Measurements from ENCODE around the gene ERAL1.
"Not testable (repeated sequence)": the region's sequence is repeated elsewhere in the genome, so short reads cannot be mapped to it uniquely, and the experiment has no call there.

Gene ERAL1

DNA sequence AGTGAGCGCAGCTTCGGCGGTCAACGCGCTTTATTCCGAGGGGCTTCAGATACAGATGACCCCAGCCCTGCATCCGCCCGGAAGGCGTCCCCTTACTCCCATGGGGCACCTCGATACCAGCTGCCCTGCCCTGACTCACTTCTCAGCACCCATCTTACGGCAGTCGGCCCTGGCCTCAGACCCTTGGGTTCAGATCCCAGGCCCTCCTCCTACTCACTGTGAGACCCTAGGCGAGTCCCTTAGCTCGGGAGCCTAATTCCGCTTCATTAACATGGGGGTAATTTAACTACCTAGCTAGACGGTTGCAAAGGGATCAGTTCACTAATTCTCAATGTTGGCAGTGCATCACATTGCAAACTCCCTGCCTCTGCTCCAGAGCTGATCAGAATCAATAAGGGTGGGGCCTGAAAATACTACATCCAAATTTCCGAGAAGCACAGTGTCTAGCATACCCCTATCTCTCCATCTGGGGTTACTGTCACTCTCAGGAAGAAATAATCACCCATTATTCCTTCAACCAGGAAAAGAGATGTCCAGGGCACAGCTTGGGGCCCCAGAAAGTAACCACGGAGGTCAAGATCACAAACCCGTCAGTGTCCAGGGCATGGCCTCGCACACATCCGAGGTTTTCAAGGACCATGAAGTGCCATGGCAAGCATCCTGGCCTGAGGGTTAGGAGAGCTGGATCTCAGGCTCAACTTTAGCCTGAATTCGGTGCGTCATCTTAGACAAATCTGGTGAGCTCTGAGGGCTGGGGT, 43.1 kb downstream of the ERAL1 start:
- in situ Hi-C loops (cut with HindIII; ENCODE audit: low sequenced_read_pairs), result no loop called here

DNA sequence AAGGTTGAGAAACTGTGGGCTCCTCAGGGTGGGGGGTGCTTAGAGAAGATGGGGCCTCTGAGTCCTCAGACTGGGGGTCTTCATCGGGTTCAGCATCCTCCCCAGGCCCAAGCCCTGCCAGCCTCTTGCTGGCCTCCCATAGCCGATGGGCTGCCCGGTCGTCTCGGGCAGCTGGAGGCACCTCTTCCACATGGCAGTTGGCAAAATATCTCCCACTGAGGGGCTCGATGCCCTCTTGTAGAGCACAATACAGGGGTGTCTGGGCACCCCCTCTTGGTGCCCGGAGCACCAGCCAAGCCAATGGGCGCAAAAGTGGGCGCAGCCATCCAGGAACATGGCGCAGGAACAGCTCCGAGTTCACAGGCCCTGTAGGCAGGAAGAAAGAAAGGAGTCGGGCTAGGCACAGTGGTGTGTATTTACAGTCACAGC, 43.7 kb downstream of the ERAL1 start:
- in situ Hi-C loops (cut with HindIII; ENCODE audit: low sequenced_read_pairs), result no loop called here

DNA sequence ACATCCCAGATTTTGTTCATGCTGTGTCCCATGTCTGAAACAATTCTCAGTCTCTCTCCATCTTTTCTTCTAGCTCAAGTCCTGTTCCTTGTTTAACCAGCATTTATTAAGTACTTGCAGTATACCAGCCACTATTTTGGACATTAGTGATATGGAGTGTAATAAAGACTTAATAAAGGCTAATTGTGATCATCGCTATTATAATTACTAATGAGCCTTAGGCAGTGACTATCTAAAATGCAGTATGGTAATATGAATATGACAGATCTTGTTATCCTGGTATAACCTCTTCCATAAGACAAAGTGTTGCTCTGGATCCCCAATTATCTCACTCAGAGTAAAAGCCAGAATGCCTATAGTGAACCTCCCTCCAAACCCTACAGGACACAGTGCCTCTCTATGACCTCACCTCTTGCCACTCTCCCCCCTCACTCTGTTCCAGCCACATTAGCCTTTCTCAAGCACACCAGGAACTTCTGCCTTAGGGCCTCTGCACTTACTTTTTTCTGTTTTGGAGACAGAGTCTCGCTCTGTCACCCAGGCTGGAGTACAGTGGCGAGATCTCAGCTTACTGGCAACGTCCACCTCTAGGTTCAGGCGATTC, 44.5 kb downstream of the ERAL1 start:
- in situ Hi-C loops (cut with HindIII; ENCODE audit: low sequenced_read_pairs), result no loop called here

DNA sequence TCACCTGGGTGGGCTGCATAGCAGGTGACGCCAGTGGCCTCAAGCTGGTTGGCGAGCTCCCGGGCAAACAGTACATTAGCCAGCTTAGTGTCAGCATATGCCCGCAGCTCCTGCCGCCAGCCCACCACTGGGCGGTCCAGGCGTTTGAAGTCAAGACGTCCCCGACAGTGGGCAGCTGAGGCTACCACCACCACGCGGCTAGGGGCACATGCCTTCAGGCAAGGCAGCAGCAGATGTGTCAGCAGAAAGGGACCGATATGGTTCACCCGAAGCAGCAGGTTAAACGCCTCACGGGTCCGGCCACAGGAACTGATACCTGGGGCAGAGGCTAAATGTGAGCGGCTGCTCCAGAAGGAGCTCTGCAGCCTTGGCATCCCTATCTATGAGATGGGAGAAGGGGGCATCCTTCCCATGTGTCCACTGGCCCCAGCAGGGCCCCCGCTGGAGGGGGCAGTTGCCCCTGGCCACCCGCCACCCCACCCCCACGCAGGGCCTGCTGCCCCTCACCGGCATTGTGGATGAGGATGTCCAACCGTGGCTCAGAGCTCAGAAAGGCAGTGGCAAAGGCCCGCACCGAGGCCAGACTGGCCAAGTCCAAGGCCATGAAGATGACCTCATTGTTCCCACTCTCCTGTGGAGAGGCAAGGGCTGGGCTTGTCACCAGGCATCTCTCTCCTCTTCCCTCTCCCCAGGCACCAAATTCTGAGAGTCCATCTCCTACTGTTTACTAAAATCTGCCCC, 46.3 kb downstream of the ERAL1 start:
- in situ Hi-C loops (cut with HindIII; ENCODE audit: low sequenced_read_pairs), result no loop called here

DNA sequence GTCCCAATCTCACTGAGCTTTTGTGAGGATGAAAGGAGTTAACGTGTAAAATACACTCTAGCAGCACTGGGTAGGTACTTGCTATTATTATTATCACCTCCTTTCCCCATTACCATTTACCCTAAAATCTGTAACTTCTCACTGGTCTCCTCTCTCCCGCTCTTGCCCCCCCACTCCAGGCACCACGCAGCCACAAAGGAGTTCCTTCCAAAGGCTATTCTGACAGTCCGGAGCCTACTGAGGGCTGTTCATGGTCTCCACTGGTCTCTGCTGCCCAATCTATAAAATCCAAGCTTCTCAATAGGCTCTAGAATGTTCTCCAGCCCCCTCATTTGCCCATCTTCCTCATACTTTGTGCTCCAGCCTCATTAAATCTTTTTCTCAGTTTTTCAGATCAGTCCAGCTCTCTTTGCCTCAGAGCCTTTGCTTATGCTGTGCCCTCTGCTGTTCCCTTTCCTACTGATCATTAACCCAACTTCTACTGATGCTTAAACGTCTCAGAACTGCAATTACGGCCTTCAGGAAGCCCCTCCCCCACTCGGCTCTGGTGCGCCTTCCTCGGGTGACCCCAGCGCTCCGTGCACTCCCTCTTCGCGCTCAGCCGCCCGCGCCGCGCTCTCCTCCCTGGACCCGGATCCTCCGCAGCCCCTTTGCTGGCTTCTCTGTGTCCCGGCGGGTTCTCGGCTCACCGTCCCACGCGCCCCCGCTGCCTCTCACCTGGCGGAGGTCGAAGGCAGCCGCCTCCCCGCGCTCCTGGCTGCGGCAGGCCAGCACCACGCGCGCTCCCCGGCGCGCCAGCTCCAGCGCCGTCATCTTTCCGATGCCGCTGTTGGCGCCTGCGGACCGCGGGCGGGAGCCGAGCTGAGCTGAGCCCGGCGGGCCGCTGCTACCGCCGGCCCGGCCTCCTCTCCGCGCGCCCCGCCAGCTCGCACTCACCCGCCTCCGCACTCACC, 47.3 kb downstream of the ERAL1 start:
- in situ Hi-C loops (cut with HindIII; ENCODE audit: low sequenced_read_pairs), result no loop called here

DNA sequence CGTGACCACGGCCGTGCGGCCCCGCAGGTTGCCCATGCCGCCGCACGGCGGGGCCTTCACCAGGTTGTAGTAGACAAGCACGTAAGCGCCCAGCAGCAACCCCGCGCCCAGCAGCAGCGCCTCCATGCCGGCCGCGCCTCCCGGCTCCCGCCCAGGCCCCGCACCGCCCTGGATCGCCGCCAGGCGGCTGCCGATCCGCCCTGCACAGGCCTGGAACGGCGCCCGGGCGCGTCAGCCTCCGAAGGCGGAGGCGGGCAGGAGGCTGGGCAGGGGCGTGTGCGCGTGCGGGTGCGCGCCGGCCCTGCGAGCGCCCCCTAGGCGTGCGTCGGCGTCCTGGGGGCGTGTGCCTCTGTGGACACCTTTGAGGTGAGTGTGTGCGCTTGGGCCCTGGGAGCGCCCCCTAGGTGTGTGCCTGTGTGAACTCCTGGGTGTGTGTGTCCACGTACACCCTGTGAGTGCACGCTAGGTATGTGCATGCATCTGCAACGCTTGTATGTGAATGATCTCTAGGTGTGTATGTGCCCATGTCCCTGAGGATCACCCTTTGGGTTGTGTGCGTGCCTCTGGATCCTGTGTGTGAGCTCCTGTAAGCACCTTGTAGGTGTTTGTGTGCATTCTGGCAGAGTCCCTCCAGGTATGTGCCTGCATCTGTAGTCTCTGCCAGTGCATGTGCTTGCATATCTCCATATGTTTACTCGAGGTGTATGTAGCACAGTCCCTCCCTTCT, 48.2 kb downstream of the ERAL1 start, which contains the start of gene DHRS13:
DHRS13 (minus strand) TSS at position 261 of the 727 bp plus-strand sequence; CDS start at position 126, 135 bp downstream.
- in situ Hi-C loops (cut with HindIII; ENCODE audit: low sequenced_read_pairs), result no loop called here

DNA sequence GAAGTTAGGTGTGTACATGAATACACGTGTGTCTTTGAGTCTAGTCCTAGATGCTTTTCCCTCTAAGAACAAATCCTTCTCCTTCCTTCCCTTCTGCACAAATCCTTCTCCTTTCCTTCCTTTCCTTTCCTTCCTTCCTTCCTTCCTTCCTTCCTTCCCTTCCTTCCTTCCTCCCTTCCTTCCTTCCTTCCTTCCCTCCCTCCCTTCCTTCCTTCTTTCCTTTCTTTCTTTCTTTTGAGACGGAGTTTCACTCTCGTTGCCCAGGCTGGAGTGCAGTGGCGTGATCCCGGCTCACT, 48.7 kb downstream of the ERAL1 start:
- in situ Hi-C loops (cut with HindIII; ENCODE audit: low sequenced_read_pairs), result not testable (repeated sequence)

DNA sequence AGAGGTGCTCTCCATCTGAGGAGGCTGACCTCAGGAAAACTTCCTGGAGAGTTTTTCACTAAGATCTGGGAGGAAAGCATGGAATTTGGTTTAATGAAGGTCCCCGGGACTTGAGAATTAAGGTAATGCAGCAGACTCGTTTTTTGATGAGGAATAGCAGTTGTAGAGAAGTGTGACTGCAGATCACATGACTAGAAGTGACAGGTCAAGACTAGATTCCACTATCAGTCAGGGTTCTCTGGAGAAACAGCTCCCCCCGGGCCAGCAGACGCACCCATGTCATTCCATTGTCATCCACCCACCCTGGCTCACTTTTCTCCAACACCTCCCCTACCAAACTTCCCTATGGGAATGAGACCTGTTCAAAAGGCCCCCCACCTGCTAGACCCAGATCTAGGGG, 50.0 kb downstream of the ERAL1 start:
- in situ Hi-C loops (cut with HindIII; ENCODE audit: low sequenced_read_pairs), result no loop called here

DNA sequence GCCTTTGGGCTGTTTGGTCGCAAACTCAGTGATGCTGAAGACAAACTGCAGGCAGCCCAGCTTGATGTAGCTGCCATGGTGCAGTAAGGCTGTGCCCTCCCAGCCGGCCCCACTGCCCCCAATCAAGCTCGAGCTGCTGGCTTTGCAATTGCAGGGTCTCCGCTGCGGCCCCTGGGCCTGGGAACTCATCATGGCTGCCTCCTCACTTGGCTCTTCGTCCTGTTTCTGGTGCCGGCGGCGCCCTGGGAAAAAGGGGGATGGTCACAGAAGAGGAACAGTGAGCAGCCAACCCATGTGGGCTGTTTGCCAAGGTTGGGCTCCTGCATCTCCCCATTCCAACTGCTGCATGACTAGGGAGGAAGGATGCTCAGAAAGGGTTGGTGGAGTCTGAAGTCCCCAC, 51.5 kb downstream of the ERAL1 start:
- in situ Hi-C loops (cut with HindIII; ENCODE audit: low sequenced_read_pairs), result no loop called here

DNA sequence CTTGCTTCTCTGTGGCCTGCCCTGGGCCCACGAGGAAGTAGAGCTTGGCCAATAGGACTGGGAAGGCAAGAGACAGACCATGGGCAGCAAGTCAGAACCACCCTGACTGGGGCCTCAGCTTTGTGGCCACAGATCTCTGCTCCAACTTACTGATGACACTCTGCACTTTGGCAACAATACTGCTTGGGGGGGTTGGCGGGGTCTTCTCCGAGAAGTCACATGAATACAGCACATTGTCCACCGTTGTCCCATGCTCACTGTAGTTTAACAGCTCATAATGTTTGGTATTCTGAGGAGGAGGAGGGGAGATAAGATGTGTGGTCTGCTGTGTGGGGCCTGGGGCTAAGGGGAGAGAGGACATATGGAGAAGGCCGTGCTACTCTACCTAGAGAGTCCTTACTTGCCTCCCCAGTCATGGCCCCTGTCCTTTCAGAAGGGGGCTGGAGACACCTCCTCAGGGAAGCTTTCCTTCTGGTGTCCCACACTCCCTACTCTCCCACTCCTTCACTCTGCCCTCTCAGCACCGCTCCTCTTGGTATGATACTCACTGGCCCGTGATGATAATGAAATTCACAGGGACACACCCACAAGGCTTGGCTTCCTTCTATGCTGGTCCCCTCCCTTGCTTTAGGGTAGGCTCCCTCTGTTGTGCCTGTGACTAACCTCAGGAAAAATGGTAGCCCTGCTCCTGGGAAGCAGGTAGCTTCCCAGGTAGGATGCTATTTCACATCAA, 52.1 kb downstream of the ERAL1 start:
- in situ Hi-C loops (cut with HindIII; ENCODE audit: low sequenced_read_pairs), result no loop called here

DNA sequence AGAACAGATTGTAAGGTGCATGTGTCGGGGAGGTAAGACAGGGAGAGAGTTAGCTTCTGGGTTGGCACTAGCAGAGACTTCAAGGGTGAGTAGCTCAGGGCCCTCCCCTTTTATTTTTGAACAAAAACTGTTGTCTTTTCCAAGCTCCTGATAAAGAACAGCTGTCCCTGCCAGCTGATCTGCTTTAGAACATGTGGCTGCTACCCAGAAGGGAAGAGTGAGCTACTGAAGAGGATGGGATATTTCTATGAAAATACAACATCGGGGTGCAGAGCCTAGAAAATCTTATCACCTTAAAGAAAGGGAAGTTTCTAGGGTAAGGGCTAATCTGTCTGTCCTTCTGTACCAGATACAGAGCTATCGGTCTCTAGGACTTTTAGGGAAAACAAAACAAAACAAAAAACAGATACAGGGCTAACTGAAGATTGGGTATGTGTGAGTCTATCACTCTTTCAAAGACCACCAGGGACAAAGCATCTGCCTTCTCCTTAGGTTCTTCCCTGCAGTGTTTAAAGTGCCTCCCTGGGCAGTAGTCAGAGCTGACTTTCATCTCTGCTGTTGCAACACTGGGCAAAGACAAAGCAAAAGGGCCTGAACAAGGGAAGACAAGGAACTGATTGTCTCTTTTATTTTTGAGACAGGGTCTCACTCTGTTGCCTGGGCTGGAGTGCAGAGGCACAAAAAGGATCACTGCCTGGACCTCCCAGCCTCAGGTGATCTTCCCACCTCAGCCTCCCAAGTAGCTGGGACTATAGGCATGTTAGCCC, 53.1 kb downstream of the ERAL1 start:
- in situ Hi-C loops (cut with HindIII; ENCODE audit: low sequenced_read_pairs), result no loop called here

DNA sequence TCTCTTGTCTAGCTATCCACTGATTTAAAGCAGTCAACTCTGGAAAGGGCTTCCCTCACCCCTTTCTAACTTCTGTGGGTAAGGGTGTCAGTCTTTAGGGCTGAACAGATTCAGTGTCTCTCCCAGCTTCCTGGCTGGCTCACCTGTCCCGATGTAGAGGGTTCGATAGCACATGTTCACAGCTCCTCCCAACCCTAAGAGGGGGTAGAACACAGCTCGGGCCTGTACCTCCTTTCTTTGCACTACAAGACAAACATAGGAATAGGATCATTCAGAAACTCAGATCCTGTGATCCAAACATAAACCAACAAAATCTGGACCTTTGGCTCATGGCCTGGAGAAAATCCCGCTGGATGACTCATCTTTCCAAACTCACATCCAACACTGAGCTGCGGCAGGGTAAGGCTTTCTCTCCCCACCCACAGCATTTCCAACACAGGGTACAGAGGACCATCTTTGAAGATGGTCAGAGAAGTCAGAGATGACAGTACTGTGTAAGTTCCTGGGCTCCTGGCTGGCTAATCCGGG, 53.9 kb downstream of the ERAL1 start:
- in situ Hi-C loops (cut with HindIII; ENCODE audit: low sequenced_read_pairs), result no loop called here

DNA sequence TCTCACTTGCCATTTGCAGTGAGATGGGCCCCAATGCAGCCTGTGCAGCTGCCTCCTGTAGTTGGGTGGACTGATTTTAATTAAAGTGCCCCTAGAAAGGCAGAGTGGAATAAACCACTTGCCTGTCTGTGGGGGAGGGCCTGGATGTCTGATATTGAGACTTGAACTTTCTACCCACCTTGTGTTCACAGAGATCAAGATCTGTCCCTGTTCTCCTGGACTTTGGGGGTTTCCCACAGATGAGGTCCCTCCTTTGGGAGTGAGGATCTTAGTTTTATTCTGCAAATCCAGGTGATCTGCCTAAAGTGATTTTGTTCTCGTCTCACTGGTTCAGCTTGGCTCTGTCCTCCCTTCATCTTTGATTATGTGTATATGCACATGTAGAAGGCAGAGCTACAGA, 55.7 kb downstream of the ERAL1 start:
- in situ Hi-C loops (cut with HindIII; ENCODE audit: low sequenced_read_pairs), result no loop called here

Data from DLD1 (cell line).